ENCODE data around the gene PPFIBP1. TPM values are rescaled to one million over a fixed set of nuclear protein-coding genes. Genes with fewer than 3 reads are reported as not detected.

Gene PPFIBP1
- polyA plus RNA-seq, 2 of the 4 experiments (the other 2 are of a cell fraction), result 24.8 to 89.0 TPM

DNA sequence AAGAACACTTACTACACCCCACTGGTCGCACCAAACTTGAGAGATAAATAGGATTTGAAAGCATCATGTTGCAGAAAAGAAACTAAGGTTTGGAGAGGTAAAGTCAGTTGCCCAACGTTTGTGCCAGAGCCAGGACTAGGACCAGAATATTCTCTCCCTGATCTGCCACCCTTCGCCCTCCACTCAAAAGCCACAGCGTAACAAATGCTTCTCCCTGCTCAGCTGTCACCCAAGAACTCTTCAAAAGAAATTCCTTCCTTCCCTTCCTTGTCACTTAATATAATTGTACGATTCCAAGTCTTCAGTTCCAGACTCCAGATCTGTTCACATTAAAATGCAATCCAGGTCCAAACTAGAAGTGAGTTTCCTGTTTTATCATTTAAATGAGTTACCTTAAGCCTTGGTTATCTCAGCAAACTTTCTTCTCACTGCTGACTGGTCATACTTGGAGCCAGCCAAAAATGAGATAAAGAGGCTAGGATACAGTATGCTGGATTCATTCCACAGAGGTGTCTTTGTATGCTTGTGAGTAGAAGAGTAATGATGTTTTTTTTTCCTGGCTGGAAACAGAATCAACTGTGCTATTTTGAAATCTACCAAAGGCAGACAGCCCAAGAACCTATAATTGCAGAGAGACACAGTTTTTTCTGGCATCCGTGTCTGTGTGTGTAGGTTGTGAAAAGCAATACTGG is 12.8 kb upstream of the PPFIBP1 start:
- Histone ChIP-seq H3K4me2 (no peak overlapping the region), H3K9me3 (no peaks in the 10 kb centered on the region), H3K4me1 (no peaks in the 10 kb centered on the region), H3K4me3 (no peak overlapping the region), H3K27ac (no peak overlapping the region)
- no peak for FAIRE-seq
- DNase-seq (ENCODE audit: low read depth in 1 of 2, low spot score in 1 of 2), result no peak
- ChIA-PET POLR2A (no interaction called here), CTCF (no interaction called here)
- ATAC-seq, result no peak
- WGBS (ENCODE audit: missing lambda C conversion rate), result 69% methylated on average over 6 of the region's 6 CpGs
- TF ChIP-seq MAFK (IDR thresholded peaks at IDR 0.05; ENCODE audit: partially characterized antibody), result no peak
- no peak for TF ChIP-seq RNF2 (IDR thresholded peaks at IDR 0.05; ENCODE audit: borderline replicate concordance, low read depth)
- TF ChIP-seq, protein P1, sequence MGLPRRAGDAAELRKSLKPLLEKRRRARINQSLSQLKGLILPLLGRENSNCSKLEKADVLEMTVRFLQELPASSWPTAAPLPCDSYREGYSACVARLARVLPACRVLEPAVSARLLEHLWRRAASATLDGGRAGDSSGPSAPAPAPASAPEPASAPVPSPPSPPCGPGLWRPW (IDR thresholded peaks at IDR 0.05), result no peak
- TF ChIP-seq FOXS1 (CRISPR knock-in tag; IDR thresholded peaks at IDR 0.05), result no peak
- TF ChIP-seq, protein P2, sequence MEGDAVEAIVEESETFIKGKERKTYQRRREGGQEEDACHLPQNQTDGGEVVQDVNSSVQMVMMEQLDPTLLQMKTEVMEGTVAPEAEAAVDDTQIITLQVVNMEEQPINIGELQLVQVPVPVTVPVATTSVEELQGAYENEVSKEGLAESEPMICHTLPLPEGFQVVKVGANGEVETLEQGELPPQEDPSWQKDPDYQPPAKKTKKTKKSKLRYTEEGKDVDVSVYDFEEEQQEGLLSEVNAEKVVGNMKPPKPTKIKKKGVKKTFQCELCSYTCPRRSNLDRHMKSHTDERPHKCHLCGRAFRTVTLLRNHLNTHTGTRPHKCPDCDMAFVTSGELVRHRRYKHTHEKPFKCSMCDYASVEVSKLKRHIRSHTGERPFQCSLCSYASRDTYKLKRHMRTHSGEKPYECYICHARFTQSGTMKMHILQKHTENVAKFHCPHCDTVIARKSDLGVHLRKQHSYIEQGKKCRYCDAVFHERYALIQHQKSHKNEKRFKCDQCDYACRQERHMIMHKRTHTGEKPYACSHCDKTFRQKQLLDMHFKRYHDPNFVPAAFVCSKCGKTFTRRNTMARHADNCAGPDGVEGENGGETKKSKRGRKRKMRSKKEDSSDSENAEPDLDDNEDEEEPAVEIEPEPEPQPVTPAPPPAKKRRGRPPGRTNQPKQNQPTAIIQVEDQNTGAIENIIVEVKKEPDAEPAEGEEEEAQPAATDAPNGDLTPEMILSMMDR (IDR thresholded peaks at IDR 0.05), result no peak
- no peak for TF ChIP-seq BHLHE40 (IDR thresholded peaks at IDR 0.05; ENCODE audit: low read depth, low read length)
- TF ChIP-seq, protein P3, sequence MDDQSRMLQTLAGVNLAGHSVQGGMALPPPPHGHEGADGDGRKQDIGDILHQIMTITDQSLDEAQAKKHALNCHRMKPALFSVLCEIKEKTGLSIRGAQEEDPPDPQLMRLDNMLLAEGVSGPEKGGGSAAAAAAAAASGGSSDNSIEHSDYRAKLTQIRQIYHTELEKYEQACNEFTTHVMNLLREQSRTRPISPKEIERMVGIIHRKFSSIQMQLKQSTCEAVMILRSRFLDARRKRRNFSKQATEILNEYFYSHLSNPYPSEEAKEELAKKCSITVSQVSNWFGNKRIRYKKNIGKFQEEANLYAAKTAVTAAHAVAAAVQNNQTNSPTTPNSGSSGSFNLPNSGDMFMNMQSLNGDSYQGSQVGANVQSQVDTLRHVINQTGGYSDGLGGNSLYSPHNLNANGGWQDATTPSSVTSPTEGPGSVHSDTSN (IDR thresholded peaks at IDR 0.05), result no peak
- TF ChIP-seq ZNF302 (CRISPR knock-in tag; IDR thresholded peaks at IDR 0.05), result no peak
- TF ChIP-seq SREBF2 (IDR thresholded peaks at IDR 0.05), result no peak
- TF ChIP-seq EHMT2 (IDR thresholded peaks at IDR 0.05; ENCODE audit: low read depth), result no peak
- no peak for TF ChIP-seq ESRRA (IDR thresholded peaks at IDR 0.05; ENCODE audit: borderline replicate concordance, low read length)
- no peak for TF ChIP-seq EP300 (IDR thresholded peaks at IDR 0.05)
- no peak for TF ChIP-seq RFX5 (IDR thresholded peaks at IDR 0.05)

DNA sequence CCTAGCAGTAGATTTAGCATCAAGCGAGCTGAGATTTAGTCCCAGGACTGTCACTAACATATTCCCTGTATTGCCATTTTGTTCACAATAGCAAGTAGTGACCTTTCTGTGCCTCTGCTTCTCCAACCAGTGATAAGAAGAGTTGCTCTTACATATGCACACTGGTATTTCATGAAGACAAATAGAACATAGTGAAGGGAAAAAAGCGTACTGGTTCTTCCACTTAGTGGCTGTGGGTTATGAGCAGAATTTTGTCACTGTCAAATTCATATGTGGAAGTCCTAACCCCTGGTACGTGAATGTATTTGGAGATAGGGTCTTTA is 12.3 kb upstream of the PPFIBP1 start:
- FAIRE-seq (no peak), DNase-seq (ENCODE audit: low read depth in 1 of 2, low spot score in 1 of 2) (no peak), ATAC-seq (no peak)
- no peak overlapping the region for H3K27ac ChIP-seq
- H3K4me3 ChIP-seq, result no peak overlapping the region
- ChIA-PET CTCF (no interaction called here), POLR2A (no interaction called here)
- H3K4me1 ChIP-seq, result no peaks in the 10 kb centered on the region
- 85% methylated on average over 3 of the region's 3 CpGs for whole genome bisulfite sequencing (ENCODE audit: missing lambda C conversion rate)
- no peaks in the 10 kb centered on the region for H3K9me3 ChIP-seq
- H3K4me2 ChIP-seq, result no peak overlapping the region
- TF ChIP-seq HEYL (CRISPR knock-in tag; IDR thresholded peaks at IDR 0.05), result no peak
- TF ChIP-seq FOSL2 (IDR thresholded peaks at IDR 0.05), result no peak
- no peak for TF ChIP-seq FOSL2 (CRISPR knock-in tag; IDR thresholded peaks at IDR 0.05)
- no peak for TF ChIP-seq PHF8 (IDR thresholded peaks at IDR 0.05; ENCODE audit: borderline replicate concordance, low read depth)
- TF ChIP-seq, protein P2 (IDR thresholded peaks at IDR 0.05), result no peak
- TF ChIP-seq CEBPB (IDR thresholded peaks at IDR 0.05), result no peak
- TF ChIP-seq, protein P4, sequence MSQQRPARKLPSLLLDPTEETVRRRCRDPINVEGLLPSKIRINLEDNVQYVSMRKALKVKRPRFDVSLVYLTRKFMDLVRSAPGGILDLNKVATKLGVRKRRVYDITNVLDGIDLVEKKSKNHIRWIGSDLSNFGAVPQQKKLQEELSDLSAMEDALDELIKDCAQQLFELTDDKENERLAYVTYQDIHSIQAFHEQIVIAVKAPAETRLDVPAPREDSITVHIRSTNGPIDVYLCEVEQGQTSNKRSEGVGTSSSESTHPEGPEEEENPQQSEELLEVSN (IDR thresholded peaks at IDR 0.05; ENCODE audit: borderline replicate concordance, low read depth), result no peak
- TF ChIP-seq FOSB (CRISPR knock-in tag; IDR thresholded peaks at IDR 0.05), result no peak
- TF ChIP-seq CHD2 (IDR thresholded peaks at IDR 0.05; ENCODE audit: low read length, partially characterized antibody), result no peak
- no peak for TF ChIP-seq BHLHE40 (IDR thresholded peaks at IDR 0.05; ENCODE audit: low read depth, low read length)
- no peak for TF ChIP-seq HOXB5 (CRISPR knock-in tag; IDR thresholded peaks at IDR 0.05)

Measured in A549 (cell line).